HUDEP-2 (cell line): ENCODE results near the gene AIRE.
"Not testable (repeated sequence)": the region's sequence is repeated elsewhere in the genome, so short reads cannot be mapped to it uniquely, and the experiment has no call there.

ENCODE experiments used
- DNase-seq, 76 experiments: peaks; one replicate each; lab custom pipeline; 2025; ENCODE audit not compliant: unreplicated experiment in 76 of 76; lab: John Stamatoyannopoulos, UW

AIRE gene

GRCh38 chr21:44334329-44335030 is 48.8 kb downstream of the AIRE start:
- no peak for DNase-seq

GRCh38 chr21:44335266-44336059 is 49.8 kb downstream of the AIRE start:
- DNase-seq: no peak

- no peak for DNase-seq
Observed at GRCh38 chr21:44337449-44337848, 51.8 kb downstream of the AIRE start.

GRCh38 chr21:44337941-44338895 is 52.5 kb downstream of the AIRE start:
- peak in 15 of 76 experiments; percentile 15 to 50 (median 41) for DNase-seq

- DNase-seq: peak in 75 of 76 experiments; percentile 49 to 98 (median 94)
Observed at GRCh38 chr21:44338971-44339910, 53.6 kb downstream of the AIRE start, which contains the start of gene CFAP410. Gene CFAP410 (minus strand): TSS chr21:44339390. CDS start chr21:44339194, 196 bp downstream.

- DNase-seq: not testable (repeated sequence)
Observed at GRCh38 chr21:44341726-44342458, 56.2 kb downstream of the AIRE start.

- DNase-seq: not testable (repeated sequence)
Observed at GRCh38 chr21:44342981-44343380, 57.3 kb downstream of the AIRE start.

- no peak for DNase-seq
Observed at GRCh38 chr21:44344541-44345183, 59.0 kb downstream of the AIRE start.

- DNase-seq: no peak
Observed at GRCh38 chr21:44345495-44345894, 59.8 kb downstream of the AIRE start.

GRCh38 chr21:44347911-44348451 is 62.3 kb downstream of the AIRE start:
- no peak for DNase-seq
